GM18526 (cell line): ENCODE measurements around the gene SKIC2.

Source experiments
- POLR2A ChIP-seq: IDR thresholded peaks from 3 replicates; pipeline ENCODE4 v1.6.1; 2011; ENCODE audit not compliant: insufficient read length; ENCODE audit errors: extremely low read depth

The SKIC2 gene

GRCh38 chr6:31958741-31959739, at the start of gene SKIC2, which contains the start of gene NELFE:
Gene SKIC2, plus strand, starts transcription at chr6:31959175. Its CDS starts 18 bp downstream, at chr6:31959193.
Gene NELFE, minus strand, starts transcription at chr6:31958971. Its CDS starts 525 bp downstream, at chr6:31958446.
- TF ChIP-seq POLR2A = peak; percentile 86

- no peak for TF ChIP-seq POLR2A
Observed at GRCh38 chr6:31911826-31912585, 47.0 kb upstream of the SKIC2 start.

GRCh38 chr6:31915351-31915750, 43.6 kb upstream of the SKIC2 start:
- TF ChIP-seq POLR2A = no peak

DNA sequence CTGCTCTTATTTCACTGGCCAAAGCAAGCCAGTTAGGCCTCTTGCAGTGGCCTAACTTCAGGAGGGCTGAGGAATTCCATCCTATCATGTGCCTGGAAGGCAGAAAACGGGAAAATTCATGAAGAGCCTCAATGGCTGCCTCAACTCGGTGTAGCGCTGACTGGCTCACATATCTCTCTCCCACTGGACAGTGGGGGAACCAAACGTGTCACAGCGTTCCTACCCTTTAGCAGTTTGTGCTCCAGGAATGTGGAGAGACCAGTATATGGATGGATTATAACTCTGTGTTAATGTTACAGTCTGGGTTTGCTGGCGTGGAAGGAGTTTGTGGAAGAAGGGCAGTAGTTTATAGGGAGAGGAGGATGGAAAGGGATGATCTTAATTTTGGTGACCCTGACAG, 43.2 kb upstream of the SKIC2 start:
- no peak for TF ChIP-seq POLR2A

DNA sequence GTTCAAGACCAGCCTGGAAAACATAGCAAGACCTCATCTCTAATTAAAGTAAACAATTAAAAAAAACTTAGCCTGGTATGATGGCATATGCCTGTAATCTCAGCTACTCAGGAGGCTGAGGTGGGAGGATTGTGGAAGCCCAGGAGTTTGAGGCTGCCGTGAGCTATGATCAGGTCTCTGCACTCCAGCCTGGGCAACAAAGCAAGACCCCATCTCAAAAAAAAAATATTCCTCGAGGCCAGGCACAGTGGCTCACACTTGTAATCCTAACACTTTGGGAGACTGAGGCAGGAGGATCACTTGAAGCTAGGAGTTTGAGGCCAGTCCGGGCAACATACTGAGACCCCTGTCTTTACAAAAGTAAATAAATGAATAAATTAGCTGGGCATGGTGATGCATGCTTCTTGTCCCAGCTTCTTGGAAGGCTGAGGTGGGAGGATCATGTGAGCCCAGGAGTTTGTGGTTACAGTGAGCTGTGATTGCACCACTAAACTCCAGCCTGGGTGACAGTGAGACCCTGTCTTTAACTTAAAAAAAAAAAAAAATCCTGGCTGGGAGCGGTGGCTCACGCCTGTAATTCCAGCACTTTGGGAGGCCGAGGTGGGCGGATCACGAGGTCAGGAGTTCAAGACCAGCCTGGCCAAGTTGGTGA, 40.8 kb upstream of the SKIC2 start:
- no peak for TF ChIP-seq POLR2A

- TF ChIP-seq POLR2A = no peak
Observed at GRCh38 chr6:31919624-31920303, 39.2 kb upstream of the SKIC2 start.

GRCh38 chr6:31920811-31921210, 38.2 kb upstream of the SKIC2 start:
- no peak for TF ChIP-seq POLR2A

GRCh38 chr6:31922942-31923341, 36.0 kb upstream of the SKIC2 start:
- no peak for TF ChIP-seq POLR2A

DNA sequence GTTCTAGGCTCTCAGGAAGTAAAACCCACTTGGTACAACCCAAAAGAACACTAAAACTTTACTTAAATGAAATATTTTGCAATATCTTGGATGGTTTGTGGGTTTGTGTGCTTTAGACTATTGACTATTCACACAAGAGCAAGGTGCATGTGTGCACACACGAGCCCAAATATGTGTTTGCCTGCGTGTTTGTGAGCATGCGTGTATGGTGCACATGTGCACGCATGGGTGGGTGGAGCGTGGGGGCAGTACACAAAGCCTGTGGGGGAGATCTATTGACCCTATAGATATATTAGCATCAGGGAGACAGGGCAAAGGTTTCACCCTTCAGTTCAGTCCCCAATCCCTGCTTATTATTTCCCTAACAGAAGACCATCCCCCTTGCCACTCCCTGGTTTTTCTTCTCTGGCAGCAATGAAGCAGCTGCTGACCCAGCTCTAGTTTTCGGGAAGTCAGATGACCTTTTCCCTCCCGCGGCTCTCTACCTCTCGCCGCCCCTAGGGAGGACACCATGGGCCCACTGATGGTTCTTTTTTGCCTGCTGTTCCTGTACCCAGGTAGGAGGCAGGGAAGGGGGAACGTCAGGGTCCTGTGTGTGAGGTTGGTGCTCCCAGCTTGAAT, 31.6 kb upstream of the SKIC2 start, which contains the start of gene C2:
Gene C2 (plus strand): TSS at position 476 of the 621 bp plus-strand sequence. CDS start 36 bp downstream, at position 512.
- no peak for TF ChIP-seq POLR2A

DNA sequence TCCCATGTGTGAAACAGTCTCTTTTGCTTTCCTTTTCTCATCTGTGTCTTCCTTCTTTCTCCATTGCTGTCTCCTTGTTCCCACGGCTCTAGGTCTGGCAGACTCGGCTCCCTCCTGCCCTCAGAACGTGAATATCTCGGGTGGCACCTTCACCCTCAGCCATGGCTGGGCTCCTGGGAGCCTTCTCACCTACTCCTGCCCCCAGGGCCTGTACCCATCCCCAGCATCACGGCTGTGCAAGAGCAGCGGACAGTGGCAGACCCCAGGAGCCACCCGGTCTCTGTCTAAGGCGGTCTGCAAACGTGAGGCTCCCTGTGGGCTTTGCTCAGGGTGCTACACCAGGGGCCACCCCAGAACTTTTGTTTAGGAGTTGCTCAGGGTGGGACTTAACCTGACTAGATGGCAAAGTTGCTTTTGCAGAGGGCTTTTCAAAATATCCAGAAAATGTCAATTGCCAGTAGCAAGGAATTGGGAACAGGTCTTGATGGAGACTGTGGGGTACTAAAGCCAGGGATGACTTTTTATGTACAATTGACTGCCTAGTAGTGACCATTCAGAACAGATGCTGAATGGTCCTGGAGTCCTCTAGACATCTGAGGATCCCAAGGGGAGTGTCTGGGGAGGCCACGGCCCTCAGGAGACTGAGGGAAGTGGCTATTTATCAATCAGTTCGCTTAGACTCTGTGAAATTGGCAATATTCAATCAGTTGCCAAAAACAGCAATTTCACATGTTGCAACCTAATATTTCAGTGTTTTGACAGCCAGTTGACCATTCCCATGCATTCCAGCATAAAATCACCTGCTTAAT, 30.9 kb upstream of the SKIC2 start:
- TF ChIP-seq POLR2A = no peak

DNA sequence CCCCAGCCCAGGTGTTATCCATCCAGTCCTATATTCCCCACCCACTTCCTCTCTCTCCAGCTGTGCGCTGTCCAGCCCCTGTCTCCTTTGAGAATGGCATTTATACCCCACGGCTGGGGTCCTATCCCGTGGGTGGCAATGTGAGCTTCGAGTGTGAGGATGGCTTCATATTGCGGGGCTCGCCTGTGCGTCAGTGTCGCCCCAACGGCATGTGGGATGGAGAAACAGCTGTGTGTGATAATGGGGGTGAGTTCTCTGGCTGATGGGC, 30.4 kb upstream of the SKIC2 start:
- TF ChIP-seq POLR2A = no peak

DNA sequence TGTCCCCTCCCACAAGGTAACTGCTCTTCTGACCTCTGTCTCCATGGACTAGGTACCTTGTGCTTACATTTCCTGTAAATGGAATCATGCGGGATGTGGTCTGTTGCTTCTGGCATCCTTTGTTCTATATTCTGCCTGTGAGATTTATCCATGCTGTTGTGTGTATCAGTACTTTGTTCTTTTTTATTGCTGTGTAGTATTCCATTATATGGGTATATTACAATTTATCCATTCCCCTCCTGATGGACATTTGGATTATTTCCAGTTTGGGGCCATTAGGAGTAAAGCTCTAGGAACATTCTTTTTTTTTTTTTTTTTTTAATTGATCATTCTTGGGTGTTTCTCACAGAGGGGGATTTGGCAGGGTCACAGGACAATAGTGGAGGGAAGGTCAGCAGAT, 28.0 kb upstream of the SKIC2 start:
- no peak for TF ChIP-seq POLR2A

GRCh38 chr6:31933537-31933936, 25.4 kb upstream of the SKIC2 start:
- TF ChIP-seq POLR2A = no peak

GRCh38 chr6:31935021-31935420, 24.0 kb upstream of the SKIC2 start:
- no peak for TF ChIP-seq POLR2A
